HPDE6-E6E7 (cell line): ENCODE results near the gene PEX12.
A peak's percentile ranks its signal among the peaks of the same experiment; 100 is the strongest.
"Not testable (repeated sequence)": the region's sequence is repeated elsewhere in the genome, so short reads cannot be mapped to it uniquely, and the experiment has no call there.

Source experiments
- DNase-seq: peaks from one replicate; pipeline ENCODE4 v3.0.0; 2011; ENCODE audit warnings: missing footprints; ENCODE audit errors: extremely low spot score

PEX12 gene

GRCh38 chr17:35578197-35578928 is at the start of gene PEX12:
Gene PEX12, minus strand, starts transcription at chr17:35578571. Its CDS starts 550 bp downstream, at chr17:35578021.
- peak; percentile 67 for DNase-seq

- no peak for DNase-seq
These were observed 49.0 kb upstream of the PEX12 start for GRCh38 chr17:35627417-35627816.

- DNase-seq, result no peak
These were observed 43.4 kb upstream of the PEX12 start for GRCh38 chr17:35621768-35622167.

GRCh38 chr17:35618628-35619027 is 40.3 kb upstream of the PEX12 start:
- DNase-seq, result no peak

GRCh38 chr17:35617505-35617904 is 39.1 kb upstream of the PEX12 start:
- DNase-seq, result no peak

GRCh38 chr17:35616536-35616935 is 38.2 kb upstream of the PEX12 start:
- DNase-seq, result no peak

GRCh38 chr17:35614810-35615209 is 36.4 kb upstream of the PEX12 start:
- no peak for DNase-seq

GRCh38 chr17:35612924-35613521 is 34.7 kb upstream of the PEX12 start:
- no peak for DNase-seq

GRCh38 chr17:35610746-35611145 is 32.4 kb upstream of the PEX12 start:
- DNase-seq, result not testable (repeated sequence)

GRCh38 chr17:35609831-35610230 is 31.5 kb upstream of the PEX12 start:
- DNase-seq, result no peak

- DNase-seq, result no peak
These were observed 29.0 kb upstream of the PEX12 start for GRCh38 chr17:35607239-35607847.

GRCh38 chr17:35605678-35606077 is 27.3 kb upstream of the PEX12 start:
- no peak for DNase-seq

- no peak for DNase-seq
These were observed 25.3 kb upstream of the PEX12 start for GRCh38 chr17:35603674-35604073.

- no peak for DNase-seq
These were observed 19.2 kb upstream of the PEX12 start for GRCh38 chr17:35597604-35598003.

GRCh38 chr17:35596530-35597233 is 18.3 kb upstream of the PEX12 start:
- DNase-seq, result no peak

- DNase-seq, result no peak
These were observed 17.7 kb upstream of the PEX12 start for GRCh38 chr17:35596072-35596471.

- peak; percentile 88 for DNase-seq
These were observed 10.0 kb upstream of the PEX12 start for GRCh38 chr17:35588196-35588920.

GRCh38 chr17:35587074-35587961 is 8.9 kb upstream of the PEX12 start, which contains the start of gene AP2B1:
Gene AP2B1, plus strand, starts transcription at chr17:35587322. Its CDS starts 6,709 bp downstream, at chr17:35594031.
- peak; percentile 91 for DNase-seq

- DNase-seq, result no peak
These were observed 8.2 kb upstream of the PEX12 start for GRCh38 chr17:35586569-35587073.

GRCh38 chr17:35584061-35584460 is 5.7 kb upstream of the PEX12 start:
- DNase-seq, result no peak
